Kasumi-1 (cell line): ENCODE measurements around the gene RBM38.
"Not testable (repeated sequence)": the region's sequence is repeated elsewhere in the genome, so short reads cannot be mapped to it uniquely, and the experiment has no call there.

Experiments used
- DNase-seq, 2 experiments: peaks; one replicate each; lab custom pipeline; 2025; lab: John Stamatoyannopoulos, UW

The RBM38 gene

DNA sequence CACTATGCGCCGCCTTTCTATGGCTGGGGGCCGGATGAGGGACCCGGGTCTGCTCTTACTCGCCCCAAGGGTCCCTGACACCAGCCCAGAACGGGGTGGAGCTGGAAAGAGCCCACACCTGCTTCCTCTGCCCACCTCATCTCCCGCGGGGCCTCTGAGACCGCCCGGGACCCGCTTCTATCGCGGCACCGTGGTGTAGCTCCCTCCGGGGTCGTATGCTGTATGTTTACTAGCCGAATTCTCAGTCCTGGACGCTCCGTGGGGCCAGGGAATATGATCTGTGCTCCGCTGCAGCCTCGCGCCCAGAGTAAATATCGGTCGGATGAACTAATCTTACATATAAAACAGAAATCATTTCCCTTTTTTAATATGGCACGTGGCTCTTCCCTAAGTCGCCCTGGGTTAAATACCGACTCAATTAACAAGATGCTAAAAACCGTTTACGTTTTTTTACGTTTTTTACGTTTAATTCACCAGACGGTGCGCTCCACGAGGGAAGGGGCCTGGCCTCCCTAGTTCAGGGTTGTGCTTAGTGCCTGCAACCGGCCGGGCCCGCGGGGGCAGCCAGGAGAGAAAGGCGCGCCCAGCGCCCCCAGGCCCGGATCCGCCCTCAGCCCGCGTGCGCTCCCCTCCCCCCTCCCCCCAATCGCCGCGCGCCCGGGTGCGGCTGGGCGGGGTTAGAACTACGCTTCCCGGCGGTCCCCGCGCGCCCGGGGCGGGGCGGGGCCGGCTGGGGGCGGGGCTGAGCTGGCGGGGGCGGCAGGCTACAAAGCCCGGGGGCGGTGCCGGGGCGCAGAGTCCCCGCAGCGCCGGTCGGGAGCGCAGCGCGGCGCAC lies at the start of gene RBM38:
Gene RBM38 (plus strand): TSS at position 793 of the 835 bp plus-strand sequence. CDS start 186 bp downstream, outside the sequence.
- peak; percentile 40 to 50 for DNase-seq

DNA sequence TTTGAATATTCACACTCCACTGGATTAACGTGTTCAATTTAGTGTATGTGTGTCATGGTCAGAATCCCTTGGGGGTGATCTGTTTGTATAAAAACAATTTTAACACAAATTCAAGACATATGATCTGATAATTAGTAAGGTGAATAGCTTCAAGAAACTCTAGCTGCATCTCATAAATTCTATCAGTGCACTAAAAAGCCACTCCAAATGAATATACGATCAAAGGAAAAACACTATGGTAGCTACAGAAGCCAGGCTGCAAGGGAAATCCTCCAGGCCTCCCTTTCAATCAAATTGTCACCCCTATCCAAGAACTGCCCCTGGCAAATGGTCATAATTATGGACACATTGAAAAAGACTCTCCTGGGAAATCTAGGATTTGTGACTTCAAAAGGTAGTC lies 49.5 kb upstream of the RBM38 start:
- DNase-seq, result no peak

DNA sequence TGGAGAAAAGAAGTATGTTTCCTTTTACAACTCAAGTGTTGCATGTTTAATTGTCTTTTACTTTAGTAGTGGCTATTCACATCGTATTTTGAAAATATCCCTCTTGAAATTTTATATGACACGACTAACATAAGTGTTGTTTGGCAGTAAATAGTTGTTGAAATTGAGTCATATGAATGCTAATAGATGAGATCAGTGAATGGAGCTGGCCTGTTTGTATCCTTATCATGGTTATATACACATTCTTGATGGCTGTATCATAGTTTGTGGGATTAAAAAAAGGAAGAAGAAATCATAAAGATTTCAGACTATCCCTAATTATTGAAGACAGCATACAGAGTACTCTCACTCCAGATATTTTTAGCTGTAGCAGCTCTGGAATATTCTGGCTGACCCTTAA lies 48.4 kb upstream of the RBM38 start:
- DNase-seq, result no peak

- peak; percentile 71 to 84 for DNase-seq
Observed at GRCh38 chr20:57346477-57346876, 44.7 kb upstream of the RBM38 start.

- no peak for DNase-seq
Observed at GRCh38 chr20:57347393-57347792, 43.8 kb upstream of the RBM38 start.

- DNase-seq, result not testable (repeated sequence)
Observed at GRCh38 chr20:57348200-57348921, 42.8 kb upstream of the RBM38 start.

DNA sequence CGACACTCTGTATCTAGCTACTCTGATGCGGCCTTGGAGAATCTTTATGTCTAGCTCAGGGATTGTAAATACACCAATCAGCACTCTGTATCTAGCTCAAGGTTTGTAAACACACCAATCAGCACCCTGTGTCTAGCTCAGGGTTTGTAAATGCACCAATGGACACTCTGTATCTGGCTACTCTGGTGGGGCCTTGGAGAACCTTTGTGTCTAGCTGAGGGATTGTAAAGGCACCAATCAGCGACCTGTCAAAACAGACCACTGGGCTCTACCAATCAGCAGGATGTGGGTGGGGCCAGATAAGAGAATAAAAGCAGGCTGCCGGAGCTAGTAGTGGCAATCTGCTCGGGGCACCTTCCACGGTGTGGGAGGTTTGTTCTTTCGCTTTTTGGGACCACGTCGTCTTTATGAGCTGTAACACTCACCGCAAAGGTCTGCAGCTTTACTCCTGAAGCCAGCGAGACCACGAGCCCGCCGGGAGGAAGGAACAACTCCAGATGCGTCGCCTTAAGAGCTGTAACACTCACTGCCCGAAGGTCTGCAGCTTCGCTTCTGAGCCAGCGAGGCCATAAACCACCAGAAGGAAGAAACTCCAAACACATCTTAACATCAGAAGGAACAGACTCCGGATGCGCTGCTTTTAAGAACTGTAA lies 42.1 kb upstream of the RBM38 start:
- DNase-seq, result peak; percentile 59 to 67

GRCh38 chr20:57350081-57350710 lies 41.0 kb upstream of the RBM38 start:
- DNase-seq, result no peak

DNA sequence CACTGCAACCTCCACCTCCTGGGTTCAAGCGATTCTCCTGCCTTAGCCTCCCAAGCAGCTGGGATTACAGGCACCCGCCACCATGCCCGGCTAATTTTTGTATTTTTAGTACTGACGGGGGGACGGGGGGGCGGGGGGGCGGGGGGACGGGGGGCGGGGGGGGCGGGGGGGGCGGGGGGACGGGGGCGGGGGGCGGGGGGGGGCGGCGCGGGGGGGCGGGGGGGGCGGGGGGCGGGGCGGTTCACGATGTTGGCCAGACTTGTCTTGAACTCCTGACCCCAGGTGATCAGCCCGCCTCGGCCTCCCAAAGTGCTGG lies 40.5 kb upstream of the RBM38 start:
- DNase-seq, result not testable (repeated sequence)

DNA sequence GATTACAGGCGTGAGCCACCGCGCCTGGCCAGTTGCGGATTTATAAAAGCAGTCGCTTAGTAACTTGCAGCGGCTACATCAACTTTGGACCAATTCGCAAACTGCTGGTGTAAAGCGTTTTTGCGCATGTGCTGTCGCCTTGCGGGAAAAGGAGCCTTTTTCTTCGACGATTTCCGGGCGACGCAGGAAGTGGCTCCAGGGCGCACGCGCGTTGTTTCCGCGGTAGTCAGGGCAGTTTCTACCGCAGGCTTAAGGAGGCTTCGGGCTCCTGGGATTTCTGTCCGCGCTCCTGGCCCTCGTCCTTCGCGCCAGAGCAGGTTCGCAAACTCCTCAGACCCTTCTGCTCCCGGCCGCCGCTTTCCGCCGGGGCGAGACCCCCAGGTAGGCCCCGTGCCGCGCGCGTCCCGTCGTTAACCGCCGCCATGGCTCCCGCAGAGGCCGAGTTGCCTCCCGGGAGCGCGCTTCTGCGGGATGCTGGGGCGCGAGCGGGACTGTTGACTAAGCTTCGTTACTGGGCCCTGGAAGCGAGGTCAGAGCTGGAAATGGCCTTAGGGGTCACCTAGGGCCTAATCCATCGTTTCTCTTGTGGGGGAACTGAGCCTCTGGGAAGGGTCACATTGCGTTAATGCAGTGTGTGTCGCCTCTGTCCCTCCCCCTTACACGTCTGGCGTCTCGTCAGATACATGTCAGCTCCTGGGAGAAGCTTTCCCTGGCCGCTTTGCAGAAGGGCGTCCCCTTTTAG lies 40.0 kb upstream of the RBM38 start, which contains the start of gene RAE1:
Gene RAE1 (plus strand): TSS at position 214 of the 742 bp plus-strand sequence. CDS start 2,784 bp downstream, outside the sequence.
- peak; percentile 86 to 88 for DNase-seq

GRCh38 chr20:57352305-57352704 lies 38.9 kb upstream of the RBM38 start:
- DNase-seq, result no peak

DNA sequence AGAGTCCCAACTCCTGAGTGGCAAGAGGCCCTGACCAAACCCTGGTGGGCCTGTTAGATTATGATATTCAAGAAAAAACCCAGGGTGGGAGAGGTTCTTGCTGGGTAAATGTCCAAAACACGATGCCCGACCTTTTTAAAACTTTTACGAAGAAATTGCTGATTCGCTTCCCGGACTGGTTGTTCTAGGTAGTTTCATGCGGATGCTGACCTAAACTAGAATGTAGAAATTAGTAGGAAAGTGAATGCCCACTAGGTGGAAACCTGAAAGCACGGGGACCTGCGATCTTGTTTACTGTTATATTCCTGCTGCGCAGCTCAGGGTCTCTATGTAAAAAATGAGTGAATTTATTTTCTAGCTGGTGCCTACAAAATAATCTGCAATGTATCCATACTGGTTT lies 37.8 kb upstream of the RBM38 start:
- no peak for DNase-seq

GRCh38 chr20:57361517-57361916 lies 29.7 kb upstream of the RBM38 start:
- no peak for DNase-seq

DNA sequence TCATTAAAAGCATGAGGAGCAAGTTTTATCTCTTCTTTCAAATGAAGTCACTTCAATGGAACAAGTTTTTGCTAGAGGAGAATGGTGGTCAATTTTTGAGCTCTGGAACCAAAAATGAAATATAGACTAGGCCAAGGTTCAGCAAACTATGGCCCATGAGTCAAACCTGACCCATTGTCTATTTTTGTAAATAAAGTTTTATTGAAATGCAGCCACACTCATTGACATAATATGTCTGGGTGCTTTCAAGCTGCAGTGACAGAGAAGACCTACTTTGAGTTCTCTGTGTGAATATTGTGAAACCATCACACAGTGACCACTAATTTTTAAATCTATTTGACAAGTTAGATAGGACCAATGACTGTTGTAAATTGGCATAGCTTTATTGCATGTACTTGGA lies 26.7 kb upstream of the RBM38 start:
- DNase-seq, result no peak

- DNase-seq, result peak; percentile 58 to 63
Observed at GRCh38 chr20:57369596-57369995, 21.6 kb upstream of the RBM38 start.

- DNase-seq, result no peak
Observed at GRCh38 chr20:57370316-57370715, 20.9 kb upstream of the RBM38 start.

- DNase-seq, result no peak
Observed at GRCh38 chr20:57371363-57371762, 19.8 kb upstream of the RBM38 start.

DNA sequence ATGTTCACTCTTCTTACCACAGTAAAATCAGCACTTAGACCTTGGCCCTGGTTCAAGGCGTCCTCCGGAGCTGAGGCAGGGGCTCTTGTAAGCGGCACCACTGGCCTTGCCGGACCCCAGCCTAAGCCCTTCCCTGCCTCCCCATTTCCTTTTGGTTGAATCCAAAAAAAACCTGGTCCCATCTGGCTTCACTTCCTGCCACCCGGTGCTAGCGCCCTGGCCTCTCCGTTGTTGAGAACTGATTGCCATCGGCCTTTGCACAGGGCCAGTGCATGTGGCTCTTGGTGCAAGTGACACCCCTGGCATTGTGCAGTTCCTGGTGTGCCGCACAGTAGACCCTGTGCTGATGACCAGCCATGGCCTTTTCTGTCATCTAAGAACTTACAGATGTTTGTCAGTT lies 19.0 kb upstream of the RBM38 start:
- DNase-seq, result no peak

GRCh38 chr20:57372581-57373350 lies 18.4 kb upstream of the RBM38 start:
- no peak for DNase-seq

- no peak for DNase-seq
Observed at GRCh38 chr20:57374343-57374930, 16.8 kb upstream of the RBM38 start.
